Progenitor cell of endocrine pancreas (in vitro differentiated cells): ENCODE data around the gene TLR8. TPM values are rescaled to one million over a fixed set of nuclear protein-coding genes. Genes with fewer than 3 reads are reported as not detected.

ENCODE experiments used
- DNase-seq: peaks from one replicate; pipeline ENCODE4 v3.0.0; 2021; ENCODE audit warnings: low spot score; ENCODE audit not compliant: unreplicated experiment
- H3K27ac Mint-ChIP-seq: 2 replicates; pipeline ENCODE4 v1.8.0; 2021; ENCODE audit warnings: mild to moderate bottlenecking, moderate library complexity, mixed read lengths
- H3K27me3 Mint-ChIP-seq: 2 replicates; pipeline ENCODE4 v1.8.0; 2021; ENCODE audit warnings: mixed read lengths
- H3K36me3 Mint-ChIP-seq: 2 replicates; pipeline ENCODE4 v1.8.0; 2022; ENCODE audit warnings: mixed read lengths; ENCODE audit not compliant: insufficient read depth
- H3K4me1 Mint-ChIP-seq: 2 replicates; pipeline ENCODE4 v1.8.0; 2021; ENCODE audit warnings: low read depth, mixed read lengths
- H3K4me3 Mint-ChIP-seq: 2 replicates; pipeline ENCODE4 v1.8.0; 2021; ENCODE audit warnings: low read depth, mild to moderate bottlenecking, moderate library complexity, mixed read lengths
- H3K9me3 Mint-ChIP-seq: 2 replicates; pipeline ENCODE4 v1.8.0; 2021; ENCODE audit warnings: low read depth, mixed read lengths
- CTCF ChIP-seq: fragments of 200-600 bp; sonication (generic); IDR thresholded peaks from one replicate; pipeline ENCODE4 v1.5.0; 2021; ENCODE audit warnings: antibody characterized with exemption, mild to moderate bottlenecking; ENCODE audit not compliant: unreplicated experiment
- total RNA-seq: library from RNA; stranded (reverse); gene quantifications from 2 replicates; pipeline ENCODE4 v1.2.1, GENCODE V29; 2021

The TLR8 gene
- total RNA-seq, 1 donor from 2014 or later = not detected

DNA sequence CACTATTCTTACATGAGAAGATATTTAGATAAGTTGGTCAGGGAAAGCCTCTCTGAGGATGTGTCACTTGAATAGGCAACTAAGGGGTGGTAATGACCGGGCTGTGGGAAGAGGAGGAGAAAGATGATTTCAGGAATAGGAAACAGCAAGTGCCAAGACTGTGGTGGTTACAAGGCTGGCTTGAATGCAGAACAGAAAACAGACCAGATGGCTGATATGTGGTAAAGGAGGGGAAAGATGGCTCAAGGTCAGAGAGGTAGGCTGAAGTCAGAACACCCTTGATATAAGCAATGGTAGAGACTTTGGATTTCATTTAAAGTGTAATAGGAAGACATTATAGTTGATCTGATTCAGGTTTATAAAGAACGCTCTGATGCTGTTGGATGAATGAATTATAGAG, 24.5 kb upstream of the TLR8 start:
- Mint-ChIP-seq H3K27me3 (no peaks in the 10 kb centered on the region), H3K27ac (no peak overlapping the region), H3K4me3 (no peak overlapping the region), H3K4me1 (no peaks in the 10 kb centered on the region), H3K36me3 (no peaks in the 10 kb centered on the region), H3K9me3 (peaks cover 18% of the 10 kb centered on the region)
- DNase-seq = no peak
- no peak for TF ChIP-seq CTCF

- Mint-ChIP-seq H3K4me3 (no peak overlapping the region), H3K9me3 (peaks cover 21% of the 10 kb centered on the region), H3K36me3 (no peaks in the 10 kb centered on the region), H3K27ac (no peak overlapping the region), H3K27me3 (no peaks in the 10 kb centered on the region), H3K4me1 (no peaks in the 10 kb centered on the region)
- TF ChIP-seq CTCF = no peak
- no peak for DNase-seq
Observed at GRCh38 chrX:12885508-12885907, 20.9 kb upstream of the TLR8 start.

DNA sequence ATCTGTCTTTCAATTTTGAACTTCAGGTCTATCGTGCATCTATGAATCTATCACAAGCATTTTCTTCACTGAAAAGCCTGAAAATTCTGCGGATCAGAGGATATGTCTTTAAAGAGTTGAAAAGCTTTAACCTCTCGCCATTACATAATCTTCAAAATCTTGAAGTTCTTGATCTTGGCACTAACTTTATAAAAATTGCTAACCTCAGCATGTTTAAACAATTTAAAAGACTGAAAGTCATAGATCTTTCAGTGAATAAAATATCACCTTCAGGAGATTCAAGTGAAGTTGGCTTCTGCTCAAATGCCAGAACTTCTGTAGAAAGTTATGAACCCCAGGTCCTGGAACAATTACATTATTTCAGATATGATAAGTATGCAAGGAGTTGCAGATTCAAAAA, 19.9 kb upstream of the TLR8 start:
- Mint-ChIP-seq H3K36me3 (no peaks in the 10 kb centered on the region), H3K27me3 (no peaks in the 10 kb centered on the region), H3K4me1 (no peaks in the 10 kb centered on the region), H3K9me3 (peaks cover 21% of the 10 kb centered on the region), H3K27ac (no peak overlapping the region), H3K4me3 (no peak overlapping the region)
- DNase-seq = no peak
- TF ChIP-seq CTCF = no peak

DNA sequence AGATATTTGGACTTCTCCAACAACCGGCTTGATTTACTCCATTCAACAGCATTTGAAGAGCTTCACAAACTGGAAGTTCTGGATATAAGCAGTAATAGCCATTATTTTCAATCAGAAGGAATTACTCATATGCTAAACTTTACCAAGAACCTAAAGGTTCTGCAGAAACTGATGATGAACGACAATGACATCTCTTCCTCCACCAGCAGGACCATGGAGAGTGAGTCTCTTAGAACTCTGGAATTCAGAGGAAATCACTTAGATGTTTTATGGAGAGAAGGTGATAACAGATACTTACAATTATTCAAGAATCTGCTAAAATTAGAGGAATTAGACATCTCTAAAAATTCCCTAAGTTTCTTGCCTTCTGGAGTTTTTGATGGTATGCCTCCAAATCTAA, 19.3 kb upstream of the TLR8 start:
- Mint-ChIP-seq H3K4me3 (no peak overlapping the region), H3K4me1 (no peaks in the 10 kb centered on the region), H3K27ac (no peak overlapping the region), H3K9me3 (peaks cover 17% of the 10 kb centered on the region), H3K27me3 (no peaks in the 10 kb centered on the region), H3K36me3 (no peaks in the 10 kb centered on the region)
- no peak for DNase-seq
- no peak for TF ChIP-seq CTCF

- DNase-seq = no peak
- Mint-ChIP-seq H3K36me3 (no peaks in the 10 kb centered on the region), H3K27me3 (no peaks in the 10 kb centered on the region), H3K27ac (no peak overlapping the region), H3K4me3 (no peak overlapping the region), H3K9me3 (peaks cover 17% of the 10 kb centered on the region), H3K4me1 (no peaks in the 10 kb centered on the region)
- no peak for TF ChIP-seq CTCF
Observed at GRCh38 chrX:12887767-12888166, 18.7 kb upstream of the TLR8 start.
